ELR (cell line): ENCODE measurements around the gene PUS7L.
"Not testable (repeated sequence)": the region's sequence is repeated elsewhere in the genome, so short reads cannot be mapped to it uniquely, and the experiment has no call there.

Experiments used
- DNase-seq: peaks from one replicate; pipeline ENCODE4 v3.0.0-alpha.2; 2015; ENCODE audit warnings: low read depth

PUS7L gene

GRCh38 chr12:43750814-43751213, 7.8 kb downstream of the PUS7L start:
- no peak for DNase-seq

DNA sequence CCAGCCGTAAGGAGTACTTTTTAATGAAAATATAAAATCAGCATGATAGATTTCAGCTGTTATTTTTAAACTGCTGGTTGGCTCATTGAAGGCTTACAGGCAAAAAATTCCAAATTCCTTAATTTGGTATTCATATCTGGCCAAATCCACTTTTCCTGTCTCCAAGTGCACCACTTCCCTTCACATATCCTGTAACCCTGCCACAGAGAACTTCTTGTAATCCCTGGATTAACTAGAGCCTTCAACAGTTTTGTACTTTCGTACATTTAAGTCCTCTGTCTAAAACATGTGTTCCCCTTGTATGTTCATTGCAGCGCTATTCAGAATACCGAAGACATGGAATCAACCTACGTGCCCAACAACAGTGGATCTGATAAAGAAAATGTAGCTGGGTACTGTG, 9.6 kb downstream of the PUS7L start:
- no peak for DNase-seq

GRCh38 chr12:43744826-43745225, 13.8 kb downstream of the PUS7L start:
- no peak for DNase-seq

GRCh38 chr12:43742106-43742505, 16.5 kb downstream of the PUS7L start:
- DNase-seq, result peak; percentile 94

DNA sequence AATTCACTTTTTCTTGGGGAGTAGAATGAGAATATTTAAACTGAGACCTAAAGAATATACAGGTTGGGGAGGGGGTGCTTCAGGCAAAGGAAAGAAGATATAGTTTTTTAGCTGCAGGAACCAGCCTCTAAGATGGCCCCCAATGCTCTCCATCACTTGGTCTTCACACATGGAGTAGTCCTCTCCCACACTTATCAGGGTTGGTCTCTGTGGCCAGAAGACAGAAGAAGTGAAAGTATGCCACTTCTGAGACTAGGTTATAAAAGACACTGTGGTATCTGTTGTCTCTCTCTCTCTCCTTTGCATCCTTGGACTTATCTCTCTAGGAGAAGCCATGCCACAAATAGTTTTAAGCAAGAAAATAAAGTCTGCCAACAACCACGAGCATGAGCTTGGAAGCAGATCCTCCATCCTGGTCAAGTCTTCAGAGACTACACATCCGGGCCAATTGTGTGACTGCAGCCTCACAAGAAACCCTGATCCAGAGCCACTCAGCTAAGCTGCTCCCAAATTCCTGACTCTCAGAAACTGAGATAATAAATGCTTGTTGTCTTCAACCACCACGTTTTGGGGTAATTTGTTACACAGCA, 18.0 kb downstream of the PUS7L start:
- DNase-seq, result no peak

GRCh38 chr12:43737646-43738045, 20.9 kb downstream of the PUS7L start:
- DNase-seq, result peak; percentile 92

GRCh38 chr12:43736927-43737440, 21.6 kb downstream of the PUS7L start:
- DNase-seq, result peak; percentile 34

DNA sequence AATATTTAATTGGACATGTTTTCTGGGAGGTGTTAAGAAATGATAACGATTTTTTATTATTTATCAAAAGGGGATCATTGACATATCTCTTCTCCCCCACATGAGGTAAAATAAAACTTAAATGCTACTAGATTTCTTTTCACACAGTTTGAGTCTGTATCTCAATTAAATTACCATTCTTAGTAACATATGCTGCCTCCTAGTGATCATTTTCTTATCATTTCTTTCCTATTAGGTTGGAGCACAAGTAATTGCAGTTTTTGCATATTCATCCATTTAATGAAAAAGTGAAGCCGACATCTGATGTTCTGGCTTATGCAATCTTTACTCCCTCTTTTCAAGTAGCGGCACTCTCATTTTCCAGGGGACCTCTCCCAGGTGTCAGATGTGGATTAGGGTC, 24.9 kb downstream of the PUS7L start:
- no peak for DNase-seq

- no peak for DNase-seq
These were observed 28.3 kb downstream of the PUS7L start for GRCh38 chr12:43730283-43730682.

GRCh38 chr12:43728698-43729097, 29.9 kb downstream of the PUS7L start:
- DNase-seq, result no peak

DNA sequence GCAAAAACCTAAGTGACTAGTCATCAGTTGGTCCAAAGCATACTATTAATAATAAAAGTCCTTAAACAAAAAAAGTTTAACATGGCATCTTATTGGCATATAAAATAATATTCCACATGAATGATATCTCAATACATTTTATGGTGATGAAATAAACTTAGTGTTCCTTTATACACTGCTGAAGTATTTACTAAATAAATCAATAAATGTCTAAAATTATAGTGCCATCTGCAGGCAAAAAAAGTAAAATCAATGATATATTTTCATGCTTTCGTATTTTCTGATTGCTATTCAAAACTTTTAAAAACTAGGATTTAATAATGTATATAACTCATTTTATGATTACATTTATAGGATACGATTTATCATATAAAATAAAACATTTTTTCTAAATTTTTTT, 30.5 kb downstream of the PUS7L start:
- DNase-seq, result peak; percentile 32

DNA sequence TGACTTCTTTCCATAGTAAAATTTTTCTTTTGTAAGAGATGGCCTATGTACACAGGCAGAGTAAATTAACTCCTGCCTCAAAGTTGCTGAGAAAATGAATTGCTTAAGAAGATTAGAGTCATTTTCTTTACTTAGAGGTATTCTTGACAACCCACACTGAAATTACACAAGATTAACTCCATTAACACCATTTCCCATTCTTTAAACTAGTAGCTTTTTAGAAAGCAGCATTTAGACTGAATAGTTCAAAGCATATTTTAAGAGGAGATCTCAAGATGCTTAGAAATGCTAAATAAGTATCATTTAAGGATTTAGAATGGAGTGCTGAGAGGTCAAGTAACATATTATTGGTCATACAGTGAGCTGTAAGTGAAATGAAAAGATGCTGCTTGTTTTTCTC, 35.5 kb downstream of the PUS7L start:
- no peak for DNase-seq

DNA sequence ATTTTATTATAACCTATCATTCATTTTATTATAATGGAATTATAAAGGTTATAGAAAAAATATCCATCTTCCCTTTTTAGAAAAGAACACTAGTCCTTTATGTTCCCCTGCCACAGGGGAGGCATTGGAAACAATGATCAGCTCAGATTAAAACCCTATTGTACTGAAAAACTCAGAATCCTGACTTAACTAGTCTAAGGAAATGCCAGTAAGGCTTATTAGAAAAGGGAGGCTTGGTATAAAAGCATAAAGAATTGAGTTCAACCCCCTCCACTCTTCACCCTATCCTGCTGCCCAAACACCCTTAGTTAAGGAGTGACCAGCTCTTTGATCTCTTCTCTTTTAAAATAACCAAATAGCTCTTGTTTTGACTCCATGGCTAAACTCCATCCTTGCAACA, 36.0 kb downstream of the PUS7L start:
- DNase-seq, result no peak

- no peak for DNase-seq
These were observed 47.2 kb downstream of the PUS7L start for GRCh38 chr12:43711348-43711747.

DNA sequence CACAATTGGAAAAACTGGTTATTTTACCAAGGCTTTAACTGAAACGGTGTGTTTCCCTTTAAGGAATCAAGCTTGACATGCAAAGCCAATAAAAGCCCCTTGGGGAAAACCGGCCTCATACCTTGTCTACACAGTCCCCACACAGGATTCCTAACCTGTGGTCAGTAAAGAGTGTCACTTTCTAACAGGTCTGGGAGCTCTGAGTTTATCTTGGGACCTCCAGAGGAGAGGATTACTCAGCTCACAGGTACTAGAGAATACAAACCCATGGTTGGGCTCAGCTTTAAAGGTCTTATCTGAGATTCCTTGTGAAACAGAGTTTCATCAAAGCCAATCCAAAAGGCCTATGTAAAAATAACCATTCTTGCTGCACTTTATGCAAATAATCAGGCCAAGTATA, 54.8 kb downstream of the PUS7L start:
- not testable (repeated sequence) for DNase-seq

DNA sequence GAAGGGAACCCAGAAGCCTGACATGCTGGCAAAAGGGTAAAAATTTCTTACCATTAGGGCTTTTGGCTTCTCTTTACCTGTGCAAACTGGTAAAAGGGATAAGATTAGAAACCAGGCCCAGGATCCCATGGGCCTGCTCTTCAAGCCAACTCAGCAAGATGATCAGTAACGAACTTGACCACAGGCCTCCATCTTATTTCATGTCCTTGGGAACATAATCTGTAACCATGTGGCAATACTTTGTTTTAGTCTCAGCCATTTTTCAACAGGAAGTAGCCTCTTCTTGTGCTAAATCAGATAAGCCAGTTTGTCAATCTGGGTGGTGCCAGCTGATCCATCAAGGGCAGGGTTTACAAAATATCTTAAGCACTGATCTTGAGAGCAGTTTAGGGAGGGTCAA, 57.4 kb downstream of the PUS7L start:
- DNase-seq, result not testable (repeated sequence)

- DNase-seq, result no peak
These were observed 62.4 kb downstream of the PUS7L start for GRCh38 chr12:43696154-43696553.

- DNase-seq, result no peak
These were observed 63.7 kb downstream of the PUS7L start for GRCh38 chr12:43694879-43695278.

GRCh38 chr12:43692064-43692463, 66.5 kb downstream of the PUS7L start:
- DNase-seq, result peak; percentile 65

DNA sequence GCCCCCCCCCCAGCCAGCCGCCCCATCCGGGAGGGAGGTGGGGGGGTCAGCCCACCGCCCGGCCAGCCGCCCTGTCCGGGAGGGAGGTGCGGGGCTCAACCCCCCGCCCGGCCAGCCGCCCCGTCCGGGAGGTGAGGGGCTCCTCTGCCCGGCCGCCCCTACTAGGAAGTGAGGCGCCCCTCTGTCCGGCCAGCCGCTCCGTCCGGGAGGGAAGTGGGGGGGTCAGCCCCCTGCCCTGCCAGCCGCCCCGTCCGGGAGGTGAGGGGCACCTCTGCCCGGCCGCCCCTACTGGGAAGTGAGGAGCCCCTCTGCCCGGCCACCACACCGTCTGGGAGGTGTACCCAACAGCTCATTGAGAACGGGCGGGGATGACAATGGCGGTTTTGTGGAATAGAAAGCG, 73.1 kb downstream of the PUS7L start:
- DNase-seq, result not testable (repeated sequence)

- DNase-seq, result peak; percentile 22
These were observed 82.3 kb downstream of the PUS7L start for GRCh38 chr12:43676183-43676813.

- no peak for DNase-seq
These were observed 83.3 kb downstream of the PUS7L start for GRCh38 chr12:43675048-43675904.

GRCh38 chr12:43669373-43669772, 89.2 kb downstream of the PUS7L start:
- no peak for DNase-seq
